OCI-LY1 (cell line): Measurements from ENCODE around the gene FOXS1.

Experiments used
- H2AFZ ChIP-seq: fragments of 200-600 bp; sonication (generic), shearing (Covaris generic); 2 replicates; pipeline ENCODE4 v1.6.0; 2014; ENCODE audit warnings: antibody characterized with exemption, mild to moderate bottlenecking, low read length
- H3F3A ChIP-seq: fragments of 200-600 bp; sonication (generic), shearing (Covaris generic); 2 replicates; pipeline ENCODE4 v1.6.0; 2014; ENCODE audit warnings: mild to moderate bottlenecking, antibody characterized with exemption, low read length, moderate library complexity; ENCODE audit not compliant: insufficient read depth
- H3K27ac ChIP-seq: fragments of 200-600 bp; sonication (generic); 2 replicates; pipeline ENCODE4 v1.5.1; 2014; ENCODE audit warnings: low read length, mixed run types, mild to moderate bottlenecking, low read depth; ENCODE audit not compliant: poor library complexity, severe bottlenecking
- H3K27me3 ChIP-seq: fragments of 200-600 bp; sonication (generic); 2 replicates; pipeline ENCODE4 v1.6.0; 2014; ENCODE audit warnings: antibody characterized with exemption, mild to moderate bottlenecking, low read length, moderate library complexity; ENCODE audit not compliant: insufficient read depth
- H3K36me3 ChIP-seq: fragments of 200-600 bp; sonication (generic); 2 replicates; pipeline ENCODE4 v1.6.1; 2014; ENCODE audit warnings: mild to moderate bottlenecking, antibody characterized with exemption, low read length, moderate library complexity, mixed read lengths; ENCODE audit not compliant: insufficient read depth
- H3K4me1 ChIP-seq: fragments of 200-600 bp; sonication (generic); 2 replicates; pipeline ENCODE4 v1.5.1; 2014; ENCODE audit warnings: mild to moderate bottlenecking, low read length, moderate library complexity; ENCODE audit not compliant: insufficient read depth, severe bottlenecking
- H3K4me2 ChIP-seq: fragments of 200-600 bp; sonication (generic), shearing (Covaris generic); 2 replicates; pipeline ENCODE4 v1.6.1; 2014; ENCODE audit warnings: low read length
- H3K4me3 ChIP-seq: fragments of 200-600 bp; sonication (generic); 2 replicates; pipeline ENCODE4 v1.5.1; 2014; ENCODE audit warnings: low read length, low read depth, mild to moderate bottlenecking, mixed read lengths; ENCODE audit not compliant: poor library complexity, severe bottlenecking
- H3K79me2 ChIP-seq: fragments of 200-600 bp; shearing (Covaris generic); 2 replicates; pipeline ENCODE4 v1.6.1; 2016; ENCODE audit warnings: mixed run types, low read length, mixed read lengths; ENCODE audit not compliant: insufficient read depth
- H3K9ac ChIP-seq: fragments of 200-600 bp; sonication (generic), shearing (Covaris generic); 2 replicates; pipeline ENCODE4 v1.6.1; 2014; ENCODE audit warnings: mild to moderate bottlenecking, low read length, mixed read lengths
- H3K9me2 ChIP-seq: fragments of 200-600 bp; sonication (generic), shearing (Covaris generic); 2 replicates; pipeline ENCODE4 v1.6.1; 2014; ENCODE audit warnings: low read depth, mild to moderate bottlenecking, low read length, mixed read lengths
- H3K9me3 ChIP-seq: fragments of 200-600 bp; shearing (Covaris generic); 2 replicates; pipeline ENCODE4 v1.6.1; 2014; ENCODE audit warnings: low read length, mixed read lengths
- H4K20me1 ChIP-seq: fragments of 200-600 bp; sonication (generic), shearing (Covaris generic); 2 replicates; pipeline ENCODE4 v1.6.0; 2016; ENCODE audit warnings: mild to moderate bottlenecking, low read length; ENCODE audit not compliant: insufficient read depth
- EZH2 ChIP-seq: fragments of 200-600 bp; sonication (generic), shearing (Covaris generic); IDR thresholded peaks from 2 replicates; pipeline ENCODE4 v1.8.0; 2017; ENCODE audit warnings: borderline replicate concordance, mixed run types, mild to moderate bottlenecking, antibody characterized with exemption, low read length, moderate library complexity, mixed read lengths
- TF ChIP-seq, protein P1 (sequence below): fragments of 200-600 bp; sonication (generic), shearing (Covaris generic); IDR thresholded peaks from 2 replicates; pipeline ENCODE4 v1.5.1; 2017; ENCODE audit warnings: mild to moderate bottlenecking, antibody characterized with exemption, low read length, moderate library complexity, mixed read lengths

The FOXS1 gene

GRCh38 chr20:31822421-31823330, 22.7 kb downstream of the FOXS1 start:
- Histone ChIP-seq H3K79me2 (no peaks in the 10 kb centered on the region), H3K4me1 (no peaks in the 10 kb centered on the region), H3K9me2 (no peaks in the 10 kb centered on the region), H3K9me3 (no peaks in the 10 kb centered on the region), H2AFZ (no peak overlapping the region), H3F3A (no peaks in the 10 kb centered on the region), H3K27me3 (no peaks in the 10 kb centered on the region), H3K4me2 (no peak overlapping the region), H3K9ac (no peak overlapping the region), H3K4me3 (no peak overlapping the region), H4K20me1 (no peaks in the 10 kb centered on the region), H3K27ac (no peak overlapping the region), H3K36me3 (no peaks in the 10 kb centered on the region)
- TF ChIP-seq, protein P1, sequence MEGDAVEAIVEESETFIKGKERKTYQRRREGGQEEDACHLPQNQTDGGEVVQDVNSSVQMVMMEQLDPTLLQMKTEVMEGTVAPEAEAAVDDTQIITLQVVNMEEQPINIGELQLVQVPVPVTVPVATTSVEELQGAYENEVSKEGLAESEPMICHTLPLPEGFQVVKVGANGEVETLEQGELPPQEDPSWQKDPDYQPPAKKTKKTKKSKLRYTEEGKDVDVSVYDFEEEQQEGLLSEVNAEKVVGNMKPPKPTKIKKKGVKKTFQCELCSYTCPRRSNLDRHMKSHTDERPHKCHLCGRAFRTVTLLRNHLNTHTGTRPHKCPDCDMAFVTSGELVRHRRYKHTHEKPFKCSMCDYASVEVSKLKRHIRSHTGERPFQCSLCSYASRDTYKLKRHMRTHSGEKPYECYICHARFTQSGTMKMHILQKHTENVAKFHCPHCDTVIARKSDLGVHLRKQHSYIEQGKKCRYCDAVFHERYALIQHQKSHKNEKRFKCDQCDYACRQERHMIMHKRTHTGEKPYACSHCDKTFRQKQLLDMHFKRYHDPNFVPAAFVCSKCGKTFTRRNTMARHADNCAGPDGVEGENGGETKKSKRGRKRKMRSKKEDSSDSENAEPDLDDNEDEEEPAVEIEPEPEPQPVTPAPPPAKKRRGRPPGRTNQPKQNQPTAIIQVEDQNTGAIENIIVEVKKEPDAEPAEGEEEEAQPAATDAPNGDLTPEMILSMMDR, result peak; percentile 97
- TF ChIP-seq EZH2, result no peak

DNA sequence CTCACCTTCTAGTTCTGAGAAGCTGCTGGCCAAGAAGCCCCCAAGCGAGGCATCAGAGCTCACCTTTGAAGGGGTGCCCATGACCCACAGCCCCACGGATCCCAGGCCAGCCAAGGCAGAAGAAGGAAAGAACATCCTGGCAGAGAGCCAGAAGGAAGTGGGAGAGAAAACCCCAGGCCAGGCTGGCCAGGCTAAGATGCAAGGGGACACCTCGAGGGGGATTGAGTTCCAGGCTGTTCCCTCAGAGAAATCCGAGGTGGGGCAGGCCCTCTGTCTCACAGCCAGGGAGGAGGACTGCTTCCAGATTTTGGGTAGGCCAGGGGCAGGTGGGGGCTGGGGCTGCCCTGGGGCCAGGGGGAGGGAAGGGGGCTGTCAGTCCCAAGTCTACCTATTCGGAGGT, 24.0 kb downstream of the FOXS1 start:
- Histone ChIP-seq H3K27me3 (no peaks in the 10 kb centered on the region), H3F3A (no peaks in the 10 kb centered on the region), H3K9me3 (no peaks in the 10 kb centered on the region), H3K36me3 (no peaks in the 10 kb centered on the region), H4K20me1 (no peaks in the 10 kb centered on the region), H3K79me2 (no peaks in the 10 kb centered on the region), H3K4me1 (no peaks in the 10 kb centered on the region), H3K9ac (no peak overlapping the region), H3K27ac (no peak overlapping the region), H3K4me3 (no peak overlapping the region), H2AFZ (no peak overlapping the region), H3K9me2 (no peaks in the 10 kb centered on the region), H3K4me2 (no peak overlapping the region)
- TF ChIP-seq EZH2, result no peak
- TF ChIP-seq, protein P1, result no peak

- H4K20me1 ChIP-seq, result no peaks in the 10 kb centered on the region
- no peaks in the 10 kb centered on the region for H3K27me3 ChIP-seq
- no peak overlapping the region for H3K4me2 ChIP-seq
- no peak overlapping the region for H3K4me3 ChIP-seq
- no peaks in the 10 kb centered on the region for H3F3A ChIP-seq
- no peak overlapping the region for H3K9ac ChIP-seq
- TF ChIP-seq EZH2, result no peak
- TF ChIP-seq, protein P1, result no peak
- H3K27ac ChIP-seq, result no peak overlapping the region
- H3K9me2 ChIP-seq, result no peaks in the 10 kb centered on the region
- no peaks in the 10 kb centered on the region for H3K4me1 ChIP-seq
- H2AFZ ChIP-seq, result no peak overlapping the region
- H3K79me2 ChIP-seq, result no peaks in the 10 kb centered on the region
- H3K36me3 ChIP-seq, result no peaks in the 10 kb centered on the region
- H3K9me3 ChIP-seq, result no peaks in the 10 kb centered on the region
These were observed 25.2 kb downstream of the FOXS1 start for GRCh38 chr20:31820228-31820627.
